ENCODE measurements around the gene C16orf82. TPM values are rescaled to one million over a fixed set of nuclear protein-coding genes. Genes with fewer than 3 reads are reported as not detected.

Gene C16orf82
- total RNA-seq, 1 experiment from 2014 or later: not detected

DNA sequence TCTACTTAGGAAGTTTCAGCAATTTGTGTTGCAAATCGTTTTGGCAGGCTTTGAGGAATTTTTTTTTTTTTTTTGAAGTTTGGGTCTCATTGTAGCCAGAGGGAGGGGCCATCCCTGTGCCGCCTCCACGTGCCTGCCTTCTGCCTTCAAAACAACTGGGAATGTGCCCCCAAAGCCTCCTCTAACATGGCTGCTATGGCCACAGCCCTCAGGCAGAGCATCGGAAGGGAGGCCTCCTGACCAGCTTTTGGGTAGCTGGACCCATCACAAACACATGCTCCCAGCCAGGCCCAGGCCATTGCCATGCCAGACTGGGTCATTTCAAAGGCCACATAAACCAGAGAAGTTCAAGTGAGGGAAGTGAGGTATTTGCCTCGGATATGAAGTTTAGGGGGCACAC lies 21.5 kb downstream of the C16orf82 start:
- Histone ChIP-seq H3K23me2 (ENCODE audit: insufficient read length, low read depth, low read length, poor library complexity, severe bottlenecking) (no peaks in the 10 kb centered on the region), H3K79me1 (ENCODE audit: insufficient read depth, low read depth, low read length, poor library complexity, severe bottlenecking) (no peaks in the 10 kb centered on the region), H4K20me1 (ENCODE audit: control insufficient read depth, insufficient read depth, insufficient read length) (no peaks in the 10 kb centered on the region), H3K4me2 (ENCODE audit: insufficient read depth, insufficient read length, low read length) (no peak overlapping the region), H3K4me1 (ENCODE audit: insufficient read depth, low read length) (peaks cover 2% of the 10 kb centered on the region; the same call in 1 of the 2 replicates), H4K8ac (replicated peaks; ENCODE audit: insufficient read length, low read depth, low read length) (no peak overlapping the region), H2BK15ac (ENCODE audit: low read depth, low read length) (no peak overlapping the region), H3K9me3 (ENCODE audit: control insufficient read depth, low read depth, low read length) (no peaks in the 10 kb centered on the region), H3K18ac (ENCODE audit: insufficient read length, low read depth, low read length) (no peak overlapping the region), H3T11ph (ENCODE audit: low read length) (no peak overlapping the region), H2BK5ac (ENCODE audit: insufficient read length, low read length) (no peak overlapping the region), H2AFZ (ENCODE audit: low read length) (no peak overlapping the region), H3K23ac (ENCODE audit: insufficient read length, low read depth, low read length) (no peak overlapping the region), H3K4ac (ENCODE audit: low read depth, low read length) (no peak overlapping the region), H3K79me2 (ENCODE audit: insufficient read depth, low read length) (no peaks in the 10 kb centered on the region), H3K27me3 (ENCODE audit: insufficient read depth, low read length) (no peaks in the 10 kb centered on the region), H3K9ac (ENCODE audit: extremely low read depth, insufficient read length, low read length) (no peak overlapping the region), H3K27ac (ENCODE audit: insufficient read length, low read depth, low read length) (no peak overlapping the region), H2BK120ac (ENCODE audit: low read depth, low read length, poor library complexity, severe bottlenecking) (no peak overlapping the region), H4K91ac (ENCODE audit: insufficient read length, low read depth, low read length) (no peak overlapping the region), H2AK5ac (ENCODE audit: insufficient read length, low read length) (no peak overlapping the region), H3K14ac (ENCODE audit: insufficient read depth, low read length) (no peak overlapping the region), H4K5ac (ENCODE audit: insufficient read length, low read depth, low read length) (no peak overlapping the region), H2BK20ac (ENCODE audit: low read depth, low read length, poor library complexity, severe bottlenecking) (no peak overlapping the region), H3K56ac (ENCODE audit: insufficient read length, low read depth, low read length) (no peak overlapping the region), H2BK12ac (ENCODE audit: insufficient read length, low read depth, low read length) (no peak overlapping the region)
- no peaks in the 10 kb centered on the region for H3K36me3 Mint-ChIP-seq (ENCODE audit: insufficient read depth in 1 of 3, low read depth in 3 of 3)
- no CpG with 5 or more reads among the region's 5 CpGs for WGBS (ENCODE audit: extremely low coverage, insufficient read length, low lambda C conversion rate)
- H3K4me1 Mint-ChIP-seq: peaks cover 11 to 19% of the 10 kb centered on the region in 2 experiments
- no peak for DNase-seq
- no peak overlapping the region for H3K4me3 Mint-ChIP-seq
- peaks cover 5% of the 10 kb centered on the region for H3K27me3 Mint-ChIP-seq (ENCODE audit: low read depth)
- TF ChIP-seq, protein P1, sequence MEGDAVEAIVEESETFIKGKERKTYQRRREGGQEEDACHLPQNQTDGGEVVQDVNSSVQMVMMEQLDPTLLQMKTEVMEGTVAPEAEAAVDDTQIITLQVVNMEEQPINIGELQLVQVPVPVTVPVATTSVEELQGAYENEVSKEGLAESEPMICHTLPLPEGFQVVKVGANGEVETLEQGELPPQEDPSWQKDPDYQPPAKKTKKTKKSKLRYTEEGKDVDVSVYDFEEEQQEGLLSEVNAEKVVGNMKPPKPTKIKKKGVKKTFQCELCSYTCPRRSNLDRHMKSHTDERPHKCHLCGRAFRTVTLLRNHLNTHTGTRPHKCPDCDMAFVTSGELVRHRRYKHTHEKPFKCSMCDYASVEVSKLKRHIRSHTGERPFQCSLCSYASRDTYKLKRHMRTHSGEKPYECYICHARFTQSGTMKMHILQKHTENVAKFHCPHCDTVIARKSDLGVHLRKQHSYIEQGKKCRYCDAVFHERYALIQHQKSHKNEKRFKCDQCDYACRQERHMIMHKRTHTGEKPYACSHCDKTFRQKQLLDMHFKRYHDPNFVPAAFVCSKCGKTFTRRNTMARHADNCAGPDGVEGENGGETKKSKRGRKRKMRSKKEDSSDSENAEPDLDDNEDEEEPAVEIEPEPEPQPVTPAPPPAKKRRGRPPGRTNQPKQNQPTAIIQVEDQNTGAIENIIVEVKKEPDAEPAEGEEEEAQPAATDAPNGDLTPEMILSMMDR (conservative IDR thresholded peaks at IDR 0.05): no peak
- no peak overlapping the region for H3K27ac Mint-ChIP-seq
- H3K9me3 Mint-ChIP-seq: no peaks in the 10 kb centered on the region; a peak in 1 of 5 replicates
